HCT116 (cell line): ENCODE measurements around the gene PAN3.

ENCODE experiments used
- EZH2 ChIP-seq: fragments of 200-600 bp; sonication (generic); IDR thresholded peaks from 2 replicates; pipeline ENCODE4 v1.6.1; 2017; ENCODE audit warnings: antibody characterized with exemption, mixed run types
- EZH2phosphoT487 ChIP-seq: fragments of 200-600 bp; IDR thresholded peaks from 2 replicates; pipeline ENCODE4 v1.6.1; 2018; ENCODE audit warnings: antibody characterized with exemption, borderline replicate concordance
- FOSL1 ChIP-seq: IDR thresholded peaks from 2 replicates; pipeline ENCODE4 v1.6.1; 2012; ENCODE audit warnings: low read depth
- JUND ChIP-seq: IDR thresholded peaks from 2 replicates; pipeline ENCODE4 v1.6.1; 2012
- POLR2A ChIP-seq: IDR thresholded peaks from 2 replicates; pipeline ENCODE4 v1.7.0; 2011; ENCODE audit warnings: borderline replicate concordance; ENCODE audit not compliant: insufficient read depth, insufficient read length; ENCODE audit errors: extremely low read depth
- POLR2AphosphoS5 ChIP-seq: IDR thresholded peaks from 2 replicates; pipeline ENCODE4 v1.6.1; 2011; ENCODE audit warnings: mild to moderate bottlenecking, low read depth, low read length, moderate library complexity
- SRF ChIP-seq: IDR thresholded peaks from 2 replicates; pipeline ENCODE4 v1.6.1; 2012; ENCODE audit warnings: low read depth
- ZNF274 ChIP-seq: fragments of 200-500 bp; sonication (Bioruptor generic); IDR thresholded peaks from 2 replicates; pipeline ENCODE4 v1.6.1; 2014; ENCODE audit warnings: mild to moderate bottlenecking, low read depth, low read length, inconsistent platforms
- TF ChIP-seq, protein P1 (sequence below), 3 experiments: fragments of 200-600 bp in 1 of 3; sonication (generic) in 1 of 3; IDR thresholded peaks in 2 of 3; conservative IDR thresholded peaks in 1 of 3; 2 replicates each; pipeline ENCODE4 v1.5.1; 2012 to 2017; ENCODE audit warnings: low read depth in 2 of 3, low read length in 2 of 3, antibody characterized with exemption in 1 of 3, borderline replicate concordance in 1 of 3, control low read depth in 1 of 3, mild to moderate bottlenecking in 1 of 3, mixed read lengths in 1 of 3, mixed run types in 1 of 3, moderate library complexity in 1 of 3; ENCODE audit not compliant: insufficient read depth in 1 of 3
- TF ChIP-seq, protein P2 (sequence below): IDR thresholded peaks from 2 replicates; pipeline ENCODE4 v1.6.1; 2012
- TF ChIP-seq, protein P3 (sequence below): IDR thresholded peaks from 2 replicates; pipeline ENCODE4 v1.6.1; 2012
- TF ChIP-seq, protein P4 (sequence below): IDR thresholded peaks from 2 replicates; pipeline ENCODE4 v1.6.1; 2012; ENCODE audit warnings: low read depth

DNA sequence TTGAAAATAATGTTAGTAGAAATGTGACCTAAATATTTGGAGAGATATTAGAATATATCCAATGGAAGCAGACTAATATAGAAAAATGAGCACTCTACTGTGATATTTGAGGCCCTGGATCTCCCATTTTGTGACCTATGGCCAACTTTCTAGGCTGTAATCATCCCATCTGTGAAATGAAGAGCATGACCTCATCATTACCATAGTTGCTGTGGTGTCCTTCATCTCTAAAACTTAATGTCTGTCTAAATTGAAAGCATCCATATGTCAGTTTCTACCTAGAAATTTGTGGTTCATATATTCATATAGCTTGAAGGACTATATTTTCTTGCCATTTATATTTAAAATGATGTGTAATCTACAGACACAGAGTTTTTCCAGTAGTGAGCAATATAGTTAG lies 41.6 kb downstream of the PAN3 start:
- TF ChIP-seq, protein P1, sequence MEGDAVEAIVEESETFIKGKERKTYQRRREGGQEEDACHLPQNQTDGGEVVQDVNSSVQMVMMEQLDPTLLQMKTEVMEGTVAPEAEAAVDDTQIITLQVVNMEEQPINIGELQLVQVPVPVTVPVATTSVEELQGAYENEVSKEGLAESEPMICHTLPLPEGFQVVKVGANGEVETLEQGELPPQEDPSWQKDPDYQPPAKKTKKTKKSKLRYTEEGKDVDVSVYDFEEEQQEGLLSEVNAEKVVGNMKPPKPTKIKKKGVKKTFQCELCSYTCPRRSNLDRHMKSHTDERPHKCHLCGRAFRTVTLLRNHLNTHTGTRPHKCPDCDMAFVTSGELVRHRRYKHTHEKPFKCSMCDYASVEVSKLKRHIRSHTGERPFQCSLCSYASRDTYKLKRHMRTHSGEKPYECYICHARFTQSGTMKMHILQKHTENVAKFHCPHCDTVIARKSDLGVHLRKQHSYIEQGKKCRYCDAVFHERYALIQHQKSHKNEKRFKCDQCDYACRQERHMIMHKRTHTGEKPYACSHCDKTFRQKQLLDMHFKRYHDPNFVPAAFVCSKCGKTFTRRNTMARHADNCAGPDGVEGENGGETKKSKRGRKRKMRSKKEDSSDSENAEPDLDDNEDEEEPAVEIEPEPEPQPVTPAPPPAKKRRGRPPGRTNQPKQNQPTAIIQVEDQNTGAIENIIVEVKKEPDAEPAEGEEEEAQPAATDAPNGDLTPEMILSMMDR (IDR thresholded peaks at IDR 0.05 in 2 of 3, conservative IDR thresholded peaks at IDR 0.05 in 1 of 3; ENCODE audit: borderline replicate concordance in 1 of 3, insufficient read depth in 1 of 3, low read depth in 2 of 3, low read length in 2 of 3), result no peak
- TF ChIP-seq JUND (no peak), POLR2AphosphoS5 (no peak), POLR2A (no peak), ZNF274 (no peak), FOSL1 (no peak), EZH2 (no peak), SRF (no peak), EZH2phosphoT487 (no peak)
- TF ChIP-seq, protein P2, sequence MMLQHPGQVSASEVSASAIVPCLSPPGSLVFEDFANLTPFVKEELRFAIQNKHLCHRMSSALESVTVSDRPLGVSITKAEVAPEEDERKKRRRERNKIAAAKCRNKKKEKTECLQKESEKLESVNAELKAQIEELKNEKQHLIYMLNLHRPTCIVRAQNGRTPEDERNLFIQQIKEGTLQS, result no peak
- TF ChIP-seq, protein P3, sequence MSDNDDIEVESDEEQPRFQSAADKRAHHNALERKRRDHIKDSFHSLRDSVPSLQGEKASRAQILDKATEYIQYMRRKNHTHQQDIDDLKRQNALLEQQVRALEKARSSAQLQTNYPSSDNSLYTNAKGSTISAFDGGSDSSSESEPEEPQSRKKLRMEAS, result no peak
- TF ChIP-seq, protein P4, sequence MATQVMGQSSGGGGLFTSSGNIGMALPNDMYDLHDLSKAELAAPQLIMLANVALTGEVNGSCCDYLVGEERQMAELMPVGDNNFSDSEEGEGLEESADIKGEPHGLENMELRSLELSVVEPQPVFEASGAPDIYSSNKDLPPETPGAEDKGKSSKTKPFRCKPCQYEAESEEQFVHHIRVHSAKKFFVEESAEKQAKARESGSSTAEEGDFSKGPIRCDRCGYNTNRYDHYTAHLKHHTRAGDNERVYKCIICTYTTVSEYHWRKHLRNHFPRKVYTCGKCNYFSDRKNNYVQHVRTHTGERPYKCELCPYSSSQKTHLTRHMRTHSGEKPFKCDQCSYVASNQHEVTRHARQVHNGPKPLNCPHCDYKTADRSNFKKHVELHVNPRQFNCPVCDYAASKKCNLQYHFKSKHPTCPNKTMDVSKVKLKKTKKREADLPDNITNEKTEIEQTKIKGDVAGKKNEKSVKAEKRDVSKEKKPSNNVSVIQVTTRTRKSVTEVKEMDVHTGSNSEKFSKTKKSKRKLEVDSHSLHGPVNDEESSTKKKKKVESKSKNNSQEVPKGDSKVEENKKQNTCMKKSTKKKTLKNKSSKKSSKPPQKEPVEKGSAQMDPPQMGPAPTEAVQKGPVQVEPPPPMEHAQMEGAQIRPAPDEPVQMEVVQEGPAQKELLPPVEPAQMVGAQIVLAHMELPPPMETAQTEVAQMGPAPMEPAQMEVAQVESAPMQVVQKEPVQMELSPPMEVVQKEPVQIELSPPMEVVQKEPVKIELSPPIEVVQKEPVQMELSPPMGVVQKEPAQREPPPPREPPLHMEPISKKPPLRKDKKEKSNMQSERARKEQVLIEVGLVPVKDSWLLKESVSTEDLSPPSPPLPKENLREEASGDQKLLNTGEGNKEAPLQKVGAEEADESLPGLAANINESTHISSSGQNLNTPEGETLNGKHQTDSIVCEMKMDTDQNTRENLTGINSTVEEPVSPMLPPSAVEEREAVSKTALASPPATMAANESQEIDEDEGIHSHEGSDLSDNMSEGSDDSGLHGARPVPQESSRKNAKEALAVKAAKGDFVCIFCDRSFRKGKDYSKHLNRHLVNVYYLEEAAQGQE, result no peak
